MCF 10A (cell line): ENCODE results near the gene BIRC5. TPM values are rescaled to one million over a fixed set of nuclear protein-coding genes. Genes with fewer than 3 reads are reported as not detected.

ENCODE experiments used
- BruUV-seq: library from RNA; stranded (reverse); fragments of 400-500 nt; replicated peaks from 2 replicates; lab custom pipeline; 2021; lab: Mats Ljungman, UMichigan
- CTCF ChIA-PET: fragments of 300-600 bp; sonication (Branson Sonifier 250); formaldehyde crosslinking; extraction: SDS; loops from one replicate; lab custom pipeline; 2021; ENCODE audit warnings: antibody characterized with exemption, inconsistent platforms; lab: Yijun Ruan, JAX
- POLR2A ChIA-PET: fragments of 300-600, 350-650 bp; sonication (Branson Sonifier 250); formaldehyde crosslinking; extraction: SDS; loops from one replicate; lab custom pipeline; 2020; ENCODE audit warnings: antibody characterized with exemption, inconsistent platforms; lab: Yijun Ruan, JAX
- DNase-seq: peaks from one replicate; pipeline ENCODE4 v3.0.0-alpha.2; 2018; ENCODE audit not compliant: unreplicated experiment
- H3K27ac Mint-ChIP-seq: one replicate; pipeline ENCODE4 v1.8.0; 2022; ENCODE audit warnings: mild to moderate bottlenecking, low read depth, mixed read lengths; ENCODE audit not compliant: unreplicated experiment
- H3K27me3 Mint-ChIP-seq: one replicate; pipeline ENCODE4 v1.8.0; 2022; ENCODE audit warnings: mixed read lengths; ENCODE audit not compliant: insufficient read depth, unreplicated experiment
- H3K36me3 Mint-ChIP-seq: one replicate; pipeline ENCODE4 v1.8.0; 2022; ENCODE audit warnings: mild to moderate bottlenecking, moderate library complexity, mixed read lengths; ENCODE audit not compliant: insufficient read depth, unreplicated experiment
- H3K4me1 Mint-ChIP-seq: one replicate; pipeline ENCODE4 v1.8.0; 2022; ENCODE audit warnings: mixed read lengths; ENCODE audit not compliant: insufficient read depth, unreplicated experiment
- H3K4me3 Mint-ChIP-seq: one replicate; pipeline ENCODE4 v1.8.0; 2022; ENCODE audit warnings: mild to moderate bottlenecking, moderate library complexity, mixed read lengths; ENCODE audit not compliant: unreplicated experiment
- H3K9me3 Mint-ChIP-seq: one replicate; pipeline ENCODE4 v1.8.0; 2022; ENCODE audit warnings: mixed read lengths; ENCODE audit not compliant: unreplicated experiment
- CTCF ChIP-seq: fragments of 200-600 bp; IDR thresholded peaks from one replicate; pipeline ENCODE4 v1.8.0; 2022; ENCODE audit warnings: antibody characterized with exemption, mild to moderate bottlenecking; ENCODE audit not compliant: unreplicated experiment
- intact Hi-C: fragments of 100-400 bp; cut with micrococcal nuclease; formaldehyde crosslinking; loops from 2 replicates; pipeline ENCODE4 v1.14.1; 2022
- total RNA-seq: library from RNA; stranded (reverse); gene quantifications from 2 replicates; pipeline ENCODE4 v1.2.3, GENCODE V29; 2022

Gene BIRC5
- total RNA-seq, 1 experiment from 2014 or later = 45.6 TPM

GRCh38 chr17:78230996-78231935 lies 17.2 kb downstream of the BIRC5 start, which contains the start of gene TMEM235:
TSS of gene TMEM235 (plus strand) at chr17:78231631. CDS start at chr17:78232024, 393 bp downstream.
- no peaks in the 10 kb centered on the region for H3K9me3 Mint-ChIP-seq
- H3K36me3 Mint-ChIP-seq = no peaks in the 10 kb centered on the region
- BruUV-seq = no TSS peak
- TF ChIP-seq CTCF = no peak
- no peak within 1 kb of the TSS for H3K27ac Mint-ChIP-seq
- H3K4me1 Mint-ChIP-seq = no peaks in the 10 kb centered on the region
- peaks cover 14% of the 10 kb centered on the region for H3K27me3 Mint-ChIP-seq
- POLR2A ChIA-PET = no interaction called here
- DNase-seq = no peak
- CTCF ChIA-PET = no interaction called here
- H3K4me3 Mint-ChIP-seq = no peak within 1 kb of the TSS
- intact Hi-C loops = no loop called here

DNA sequence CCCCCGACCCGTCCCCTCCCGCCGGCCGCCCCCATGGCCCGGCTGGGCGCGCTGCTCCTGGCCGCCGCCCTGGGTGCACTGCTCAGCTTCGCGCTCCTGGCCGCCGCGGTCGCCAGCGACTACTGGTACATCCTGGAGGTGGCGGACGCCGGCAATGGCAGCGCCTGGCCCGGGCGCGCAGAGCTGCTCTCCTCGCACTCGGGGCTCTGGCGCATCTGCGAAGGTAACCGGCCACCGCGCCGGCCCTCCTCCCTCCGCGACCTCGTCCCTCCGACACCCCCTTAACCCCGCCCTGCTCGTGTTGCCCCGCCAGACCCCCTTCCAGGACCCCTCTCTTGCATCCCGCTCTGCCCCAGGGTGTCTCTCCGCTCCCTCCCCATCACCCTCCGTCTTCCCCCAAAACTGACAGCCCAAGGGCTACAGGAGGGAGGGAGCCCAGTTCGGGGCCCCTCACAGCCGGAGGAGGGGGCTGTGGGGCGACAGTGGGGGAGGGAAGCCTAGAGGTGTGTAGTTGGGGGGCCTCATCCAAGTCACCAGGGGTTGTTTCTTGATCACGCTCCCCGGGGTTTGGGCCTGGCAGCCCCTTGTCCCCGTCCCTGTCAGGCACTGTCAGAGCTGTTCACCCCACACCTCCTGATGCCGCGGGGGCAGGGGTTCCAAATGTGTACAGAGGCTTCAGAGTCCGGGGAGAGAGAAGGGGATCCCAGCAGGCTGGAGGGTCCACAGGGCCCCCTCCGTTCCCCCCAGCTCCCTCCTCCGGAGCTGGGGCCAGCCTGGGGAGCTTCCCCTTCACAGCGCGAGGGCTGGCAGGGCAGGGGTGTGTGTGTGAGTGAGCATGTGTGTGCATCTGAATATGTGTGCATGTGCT lies 18.2 kb downstream of the BIRC5 start:
- Mint-ChIP-seq H3K27me3 (peaks cover 14% of the 10 kb centered on the region), H3K4me3 (no peak overlapping the region), H3K36me3 (no peaks in the 10 kb centered on the region), H3K4me1 (no peaks in the 10 kb centered on the region), H3K27ac (no peak overlapping the region), H3K9me3 (no peaks in the 10 kb centered on the region)
- intact Hi-C loops = no loop called here
- TF ChIP-seq CTCF = no peak
- CTCF ChIA-PET = no interaction called here
- DNase-seq = no peak
- POLR2A ChIA-PET = no interaction called here
- no TSS peak for BruUV-seq

- intact Hi-C loops = no loop called here
- ChIA-PET POLR2A (no interaction called here), CTCF (interaction anchor here (0.6 kb wide), 1 partner anchor 34 kb away, joined by 3 read pairs; no protein-coding TSS in a partner anchor)
- no peak overlapping the region for H3K4me3 Mint-ChIP-seq
- no peaks in the 10 kb centered on the region for H3K9me3 Mint-ChIP-seq
- no peak for TF ChIP-seq CTCF
- BruUV-seq = no TSS peak
- no peak overlapping the region for H3K27ac Mint-ChIP-seq
- H3K36me3 Mint-ChIP-seq = no peaks in the 10 kb centered on the region
- H3K27me3 Mint-ChIP-seq = peaks cover 14% of the 10 kb centered on the region
- no peaks in the 10 kb centered on the region for H3K4me1 Mint-ChIP-seq
- DNase-seq = no peak
Measured at GRCh38 chr17:78232859-78233173, 18.8 kb downstream of the BIRC5 start.

DNA sequence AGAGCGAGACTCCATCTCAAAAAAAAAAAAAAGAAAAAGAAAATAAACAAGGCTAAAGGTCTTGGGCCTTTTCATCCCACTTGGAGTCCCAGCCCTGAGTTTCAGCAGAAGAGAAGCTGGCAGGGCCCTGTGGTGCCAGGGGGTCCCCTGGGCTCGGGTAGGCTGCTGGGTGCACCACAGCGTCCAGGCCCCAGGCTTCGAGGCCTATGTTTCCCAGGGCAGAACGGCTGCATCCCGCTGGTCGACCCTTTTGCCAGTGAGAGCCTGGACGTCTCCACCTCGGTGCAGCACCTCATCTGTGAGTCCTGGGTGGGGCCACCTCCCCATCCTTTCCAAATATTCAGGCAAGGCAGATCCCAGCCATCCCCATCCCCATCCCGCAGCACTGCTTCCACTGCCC lies 19.6 kb downstream of the BIRC5 start:
- no peak for DNase-seq
- TF ChIP-seq CTCF = no peak
- ChIA-PET CTCF (interaction anchor here (0.6 kb wide), 1 partner anchor 35 kb away, joined by 3 read pairs; no protein-coding TSS in a partner anchor), POLR2A (no interaction called here)
- no TSS peak for BruUV-seq
- no peak overlapping the region for H3K4me3 Mint-ChIP-seq
- H3K36me3 Mint-ChIP-seq = peaks cover 6% of the 10 kb centered on the region
- no peaks in the 10 kb centered on the region for H3K4me1 Mint-ChIP-seq
- no peaks in the 10 kb centered on the region for H3K9me3 Mint-ChIP-seq
- intact Hi-C loops = no loop called here
- H3K27me3 Mint-ChIP-seq = peaks cover 14% of the 10 kb centered on the region
- H3K27ac Mint-ChIP-seq = no peak overlapping the region
